C4-2B (cell line): ENCODE results near the gene C19orf73.

ENCODE experiments used
- CTCF ChIP-seq: fragments of 450-650 bp; conservative IDR thresholded peaks from 2 replicates; pipeline ENCODE4 v1.5.1; 2017; ENCODE audit warnings: mild to moderate bottlenecking
- ZFX ChIP-seq: fragments of 450-650 bp; IDR thresholded peaks from 2 replicates; pipeline ENCODE4 v1.6.1; 2017

GRCh38 chr19:49080392-49080791 lies 38.6 kb downstream of the C19orf73 start:
- TF ChIP-seq CTCF (no peak), ZFX (no peak)
